Liver (tissue), 9 donors: ENCODE measurements around the gene THBS1. TPM values are rescaled to one million over a fixed set of nuclear protein-coding genes. Genes with fewer than 3 reads are reported as not detected.

ENCODE experiments used
- DNase-seq: peaks from one replicate; pipeline ENCODE4 v3.0.0-alpha.2; 2017; ENCODE audit warnings: low spot score
- H3K27ac ChIP-seq, 2 donors: one replicate each; pipeline ENCODE4 v1.7.0; 2013; ENCODE audit warnings: inconsistent platforms in 2 of 2, low read length in 2 of 2, control low read depth in 1 of 2, low read depth in 1 of 2, mild to moderate bottlenecking in 1 of 2
- H3K27me3 ChIP-seq, 4 donors: one replicate each; pipeline versions ENCODE4 v1.6.1 to v1.7.0; 2013; ENCODE audit warnings: low read length in 3 of 4, inconsistent platforms in 1 of 4, mild to moderate bottlenecking in 1 of 4, moderate library complexity in 1 of 4; ENCODE audit not compliant: control insufficient read depth in 4 of 4, insufficient read depth in 4 of 4
- H3K36me3 ChIP-seq, 4 donors: one replicate each; pipeline versions ENCODE4 v1.6.1 to v1.7.0; 2013; ENCODE audit warnings: low read length in 3 of 4, mild to moderate bottlenecking in 3 of 4, low read depth in 1 of 4, moderate library complexity in 1 of 4; ENCODE audit not compliant: control insufficient read depth in 4 of 4, insufficient read depth in 3 of 4
- H3K4me1 ChIP-seq, 4 donors: one replicate each; pipeline versions ENCODE4 v1.6.1 to v1.7.0; 2013; ENCODE audit warnings: low read length in 3 of 4, mild to moderate bottlenecking in 3 of 4, moderate library complexity in 1 of 4; ENCODE audit not compliant: control insufficient read depth in 4 of 4, insufficient read depth in 4 of 4
- H3K4me3 ChIP-seq, 3 donors: one replicate each; pipeline versions ENCODE4 v1.6.1 to v1.7.0; 2013; ENCODE audit warnings: low read length in 3 of 3, control low read depth in 1 of 3, low read depth in 1 of 3, mild to moderate bottlenecking in 1 of 3
- H3K9ac ChIP-seq, 2 donors: one replicate each; pipeline ENCODE4 v1.7.0; 2013; ENCODE audit warnings: low read length in 2 of 2, mild to moderate bottlenecking in 2 of 2, moderate library complexity in 2 of 2, control low read depth in 1 of 2, low read depth in 1 of 2
- H3K9me3 ChIP-seq, 4 donors: one replicate each; pipeline versions ENCODE4 v1.6.1 to v1.7.0; 2013; ENCODE audit warnings: low read length in 3 of 4; ENCODE audit not compliant: control insufficient read depth in 4 of 4
- ATF3 ChIP-seq: IDR thresholded peaks from 2 replicates; pipeline ENCODE4 v1.6.1; 2016; ENCODE audit warnings: antibody characterized with exemption
- CTCF ChIP-seq: fragments of 150-350 bp; IDR thresholded peaks from 2 replicates; pipeline ENCODE4 v1.5.1; 2017; ENCODE audit warnings: improper control_type of control experiment, low read depth, low read length; ENCODE audit not compliant: missing input control
- EGR1 ChIP-seq, 2 donors: IDR thresholded peaks; 2 replicates each; pipeline ENCODE4 v1.6.1; 2016 to 2018; ENCODE audit warnings: antibody characterized with exemption in 2 of 2, low read depth in 2 of 2
- FOXA1 ChIP-seq: IDR thresholded peaks from 2 replicates; pipeline ENCODE4 v1.6.1; 2016; ENCODE audit warnings: antibody characterized with exemption
- FOXA2 ChIP-seq: IDR thresholded peaks from 2 replicates; pipeline ENCODE4 v1.6.1; 2016; ENCODE audit warnings: antibody characterized with exemption
- GABPA ChIP-seq, 2 donors: IDR thresholded peaks in 1 of 2; conservative IDR thresholded peaks in 1 of 2; 2 replicates each; pipeline ENCODE4 v1.6.1; 2016; ENCODE audit warnings: antibody characterized with exemption in 2 of 2, mild to moderate bottlenecking in 1 of 2, moderate library complexity in 1 of 2
- HNF4A ChIP-seq, 2 donors: conservative IDR thresholded peaks; 2 replicates each; pipeline ENCODE4 v1.6.1; 2016; ENCODE audit warnings: antibody characterized with exemption in 2 of 2, mild to moderate bottlenecking in 2 of 2
- MAX ChIP-seq: IDR thresholded peaks from 2 replicates; pipeline ENCODE4 v1.6.1; 2016; ENCODE audit warnings: antibody characterized with exemption
- RAD21 ChIP-seq, 2 donors: IDR thresholded peaks; 2 replicates each; pipeline ENCODE4 v1.6.1; 2016; ENCODE audit warnings: antibody characterized with exemption in 2 of 2, mild to moderate bottlenecking in 2 of 2
- RXRA ChIP-seq, 2 donors: IDR thresholded peaks; 2 replicates each; pipeline ENCODE4 v1.6.1; 2017 to 2018; ENCODE audit warnings: antibody characterized with exemption in 2 of 2, mild to moderate bottlenecking in 1 of 2
- SP1 ChIP-seq: IDR thresholded peaks from 2 replicates; pipeline ENCODE4 v1.6.1; 2018; ENCODE audit warnings: antibody characterized with exemption, mild to moderate bottlenecking
- TAF1 ChIP-seq: conservative IDR thresholded peaks from 2 replicates; pipeline ENCODE4 v1.6.1; 2016; ENCODE audit warnings: antibody characterized with exemption, mild to moderate bottlenecking
- YY1 ChIP-seq: IDR thresholded peaks from 2 replicates; pipeline ENCODE4 v1.6.1; 2016; ENCODE audit warnings: antibody characterized with exemption, mild to moderate bottlenecking
- WGBS: extraction: QIAGEN DNeasy Blood & Tissue Kit; methylation state at CpG from one replicate; pipeline ENCODE4 v1.1.7; 2013; 5-methylcytosine and 5-hydroxymethylcytosine counted together
- polyA plus RNA-seq, 2 donors: library from polyadenylated mRNA; stranded (reverse) in 1 of 2; unstranded in 1 of 2; fragments of 200-250 nt in 1 of 2; fragments of >200 nt in 1 of 2; fragmentation: Nextera tagmentation in 1 of 2; extraction: Ambion mirVana in 1 of 2; gene quantifications; one replicate each; pipeline versions ENCODE4 v1.2.1 to v1.2.3, GENCODE V29; 2013 to 2015
- total RNA-seq, 2 donors: library from RNA; depleted of rRNA; stranded (reverse); fragments of >200 nt; gene quantifications; one replicate each; pipeline ENCODE4 v1.2.3, GENCODE V29; 2014
- TF ChIP-seq, protein P1 (sequence below): IDR thresholded peaks from 2 replicates; pipeline ENCODE4 v1.6.1; 2016; ENCODE audit warnings: antibody characterized with exemption
- TF ChIP-seq, protein P2 (sequence below): IDR thresholded peaks from 2 replicates; pipeline ENCODE4 v1.6.1; 2016; ENCODE audit warnings: antibody characterized with exemption, mild to moderate bottlenecking
- donor health status: healthy.
- donor health status: healthy.
- donor health status: healthy.
- donor health status: healthy.
- donor health status: healthy.

The THBS1 gene
- total and polyA plus RNA-seq, 4 donors, result 8.9 to 73.6 (median 22.6) TPM

DNA sequence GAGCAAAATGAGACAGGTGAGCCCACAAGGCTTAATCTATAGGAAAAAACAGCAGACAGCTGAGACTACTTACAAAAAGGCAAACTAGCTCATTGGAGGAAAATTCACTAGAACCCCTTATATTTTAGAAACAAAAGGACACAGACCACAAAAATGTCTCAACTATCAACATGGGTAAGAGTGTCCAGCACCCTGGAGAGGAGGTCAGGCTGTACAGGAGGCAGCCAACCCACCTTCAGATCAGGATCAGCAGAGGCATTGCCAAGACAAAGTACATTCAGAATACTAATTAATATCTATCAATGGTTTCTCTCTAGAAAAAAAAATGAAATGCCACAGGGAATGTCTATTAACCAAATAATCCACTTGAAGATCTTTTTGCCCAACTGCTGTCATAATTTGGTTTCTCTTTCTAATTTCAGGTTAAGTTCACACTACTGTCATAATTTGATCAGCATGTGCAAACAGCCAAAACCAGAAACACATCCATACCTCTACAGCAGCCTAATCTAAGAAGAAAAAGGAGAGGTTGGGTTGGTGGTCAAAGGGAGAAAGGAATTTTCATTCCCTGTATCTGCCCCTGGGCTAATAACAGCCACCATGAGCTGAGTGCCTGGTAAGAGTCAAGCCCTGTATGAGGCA, 26.0 kb upstream of the THBS1 start:
- Histone ChIP-seq H3K9me3 (no peaks in the 10 kb centered on the region), H3K27me3 (no peaks in the 10 kb centered on the region), H3K4me3 (no peak overlapping the region), H3K4me1 (no peaks in the 10 kb centered on the region), H3K36me3 (no peaks in the 10 kb centered on the region), H3K9ac (no peak overlapping the region), H3K27ac (no peak overlapping the region)
- no peak for DNase-seq
- TF ChIP-seq TAF1, result no peak
- no peak for TF ChIP-seq MAX
- no peak for TF ChIP-seq HNF4A (conservative IDR thresholded peaks at IDR 0.05)
- TF ChIP-seq FOXA2, result no peak
- TF ChIP-seq GABPA (IDR thresholded peaks at IDR 0.05 in 1 of 2, conservative IDR thresholded peaks at IDR 0.05 in 1 of 2), result no peak
- TF ChIP-seq, protein P1, sequence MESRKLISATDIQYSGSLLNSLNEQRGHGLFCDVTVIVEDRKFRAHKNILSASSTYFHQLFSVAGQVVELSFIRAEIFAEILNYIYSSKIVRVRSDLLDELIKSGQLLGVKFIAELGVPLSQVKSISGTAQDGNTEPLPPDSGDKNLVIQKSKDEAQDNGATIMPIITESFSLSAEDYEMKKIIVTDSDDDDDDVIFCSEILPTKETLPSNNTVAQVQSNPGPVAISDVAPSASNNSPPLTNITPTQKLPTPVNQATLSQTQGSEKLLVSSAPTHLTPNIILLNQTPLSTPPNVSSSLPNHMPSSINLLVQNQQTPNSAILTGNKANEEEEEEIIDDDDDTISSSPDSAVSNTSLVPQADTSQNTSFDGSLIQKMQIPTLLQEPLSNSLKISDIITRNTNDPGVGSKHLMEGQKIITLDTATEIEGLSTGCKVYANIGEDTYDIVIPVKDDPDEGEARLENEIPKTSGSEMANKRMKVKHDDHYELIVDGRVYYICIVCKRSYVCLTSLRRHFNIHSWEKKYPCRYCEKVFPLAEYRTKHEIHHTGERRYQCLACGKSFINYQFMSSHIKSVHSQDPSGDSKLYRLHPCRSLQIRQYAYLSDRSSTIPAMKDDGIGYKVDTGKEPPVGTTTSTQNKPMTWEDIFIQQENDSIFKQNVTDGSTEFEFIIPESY, result no peak
- TF ChIP-seq, protein P2, sequence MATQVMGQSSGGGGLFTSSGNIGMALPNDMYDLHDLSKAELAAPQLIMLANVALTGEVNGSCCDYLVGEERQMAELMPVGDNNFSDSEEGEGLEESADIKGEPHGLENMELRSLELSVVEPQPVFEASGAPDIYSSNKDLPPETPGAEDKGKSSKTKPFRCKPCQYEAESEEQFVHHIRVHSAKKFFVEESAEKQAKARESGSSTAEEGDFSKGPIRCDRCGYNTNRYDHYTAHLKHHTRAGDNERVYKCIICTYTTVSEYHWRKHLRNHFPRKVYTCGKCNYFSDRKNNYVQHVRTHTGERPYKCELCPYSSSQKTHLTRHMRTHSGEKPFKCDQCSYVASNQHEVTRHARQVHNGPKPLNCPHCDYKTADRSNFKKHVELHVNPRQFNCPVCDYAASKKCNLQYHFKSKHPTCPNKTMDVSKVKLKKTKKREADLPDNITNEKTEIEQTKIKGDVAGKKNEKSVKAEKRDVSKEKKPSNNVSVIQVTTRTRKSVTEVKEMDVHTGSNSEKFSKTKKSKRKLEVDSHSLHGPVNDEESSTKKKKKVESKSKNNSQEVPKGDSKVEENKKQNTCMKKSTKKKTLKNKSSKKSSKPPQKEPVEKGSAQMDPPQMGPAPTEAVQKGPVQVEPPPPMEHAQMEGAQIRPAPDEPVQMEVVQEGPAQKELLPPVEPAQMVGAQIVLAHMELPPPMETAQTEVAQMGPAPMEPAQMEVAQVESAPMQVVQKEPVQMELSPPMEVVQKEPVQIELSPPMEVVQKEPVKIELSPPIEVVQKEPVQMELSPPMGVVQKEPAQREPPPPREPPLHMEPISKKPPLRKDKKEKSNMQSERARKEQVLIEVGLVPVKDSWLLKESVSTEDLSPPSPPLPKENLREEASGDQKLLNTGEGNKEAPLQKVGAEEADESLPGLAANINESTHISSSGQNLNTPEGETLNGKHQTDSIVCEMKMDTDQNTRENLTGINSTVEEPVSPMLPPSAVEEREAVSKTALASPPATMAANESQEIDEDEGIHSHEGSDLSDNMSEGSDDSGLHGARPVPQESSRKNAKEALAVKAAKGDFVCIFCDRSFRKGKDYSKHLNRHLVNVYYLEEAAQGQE, result no peak
- no peak for TF ChIP-seq YY1
- TF ChIP-seq FOXA1, result no peak

DNA sequence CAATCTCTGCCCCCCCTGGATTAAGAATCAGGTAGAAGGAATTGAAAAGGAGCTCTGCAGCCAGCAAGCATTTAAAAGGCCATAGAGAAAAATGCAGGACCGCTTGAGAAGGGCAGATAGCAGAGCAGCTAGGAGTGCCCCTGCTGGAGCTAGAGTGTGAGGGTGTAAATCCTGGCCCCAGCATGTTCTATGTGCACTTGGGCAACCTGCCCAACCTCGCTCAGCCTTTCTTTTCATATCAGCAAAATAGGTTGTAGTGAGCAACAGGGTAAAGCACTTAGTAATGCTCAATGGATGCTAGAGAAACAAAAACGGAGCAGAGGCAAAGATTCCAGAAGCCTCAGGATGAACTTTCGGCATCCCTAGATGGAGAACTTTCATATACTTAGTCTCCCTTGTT, 25.0 kb upstream of the THBS1 start:
- Histone ChIP-seq H3K27ac (no peak overlapping the region), H3K36me3 (no peaks in the 10 kb centered on the region), H3K9ac (no peak overlapping the region), H3K4me3 (no peak overlapping the region), H3K4me1 (no peaks in the 10 kb centered on the region), H3K27me3 (no peaks in the 10 kb centered on the region), H3K9me3 (no peaks in the 10 kb centered on the region)
- no peak for DNase-seq
- TF ChIP-seq RXRA (IDR thresholded peaks at IDR 0.05), result no peak
- WGBS, result 82% methylated on average over 4 of the region's 4 CpGs

DNA sequence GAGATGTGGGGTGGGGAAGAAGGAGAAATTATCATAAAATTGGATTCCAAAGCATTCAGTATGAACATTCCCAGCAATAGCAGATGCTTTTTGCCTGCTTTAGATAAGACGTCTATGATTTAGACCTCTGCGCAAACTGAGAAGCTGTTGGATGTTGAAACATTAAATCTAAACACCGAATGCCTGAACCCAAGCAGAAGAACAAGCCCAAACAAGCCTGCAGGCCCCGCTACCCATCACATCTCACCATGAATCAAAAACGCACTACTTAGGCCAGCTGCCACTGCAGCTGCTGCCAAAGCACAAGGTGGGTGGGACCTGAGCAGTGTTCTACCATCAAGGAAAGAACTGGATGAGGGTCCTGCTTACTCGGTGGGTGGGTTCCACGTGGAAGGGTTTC, 24.4 kb upstream of the THBS1 start:
- no peaks in the 10 kb centered on the region for H3K4me1 ChIP-seq
- H3K9ac ChIP-seq, result no peak overlapping the region
- H3K4me3 ChIP-seq, result no peak overlapping the region
- no peaks in the 10 kb centered on the region for H3K27me3 ChIP-seq
- WGBS, result 87% methylated on average over 7 of the region's 7 CpGs
- no peak for DNase-seq
- H3K9me3 ChIP-seq, result no peaks in the 10 kb centered on the region
- no peak overlapping the region for H3K27ac ChIP-seq
- H3K36me3 ChIP-seq, result no peaks in the 10 kb centered on the region
- no peak for TF ChIP-seq CTCF
- no peak for TF ChIP-seq ATF3
- TF ChIP-seq, protein P1, result no peak
- no peak for TF ChIP-seq SP1
- TF ChIP-seq TAF1, result no peak
- no peak for TF ChIP-seq YY1
- TF ChIP-seq EGR1 (IDR thresholded peaks at IDR 0.05; ENCODE audit: low read depth in 2 of 2), result no peak
- TF ChIP-seq RAD21 (IDR thresholded peaks at IDR 0.05), result no peak
- no peak for TF ChIP-seq GABPA (IDR thresholded peaks at IDR 0.05 in 1 of 2, conservative IDR thresholded peaks at IDR 0.05 in 1 of 2)
